NCI-H774 (cell line): Measurements from ENCODE around the gene NMRAL1.
A peak's percentile ranks its signal among the peaks of the same experiment; 100 is the strongest.

ENCODE experiments used
- DNase-seq: peaks from one replicate; lab custom pipeline; 2025; lab: John Stamatoyannopoulos, UW

The NMRAL1 gene

GRCh38 chr16:4474192-4474961 is at the start of gene NMRAL1:
NMRAL1 (minus strand) TSS chr16:4474625; CDS start chr16:4474132, 493 bp downstream.
- peak; percentile 81 for DNase-seq

- no peak for DNase-seq
Observed at GRCh38 chr16:4523686-4524085, 49.3 kb upstream of the NMRAL1 start.

GRCh38 chr16:4522051-4522581 is 47.7 kb upstream of the NMRAL1 start:
- DNase-seq = no peak

- no peak for DNase-seq
Observed at GRCh38 chr16:4520913-4521312, 46.5 kb upstream of the NMRAL1 start.

- no peak for DNase-seq
Observed at GRCh38 chr16:4519274-4520058, 45.0 kb upstream of the NMRAL1 start.

GRCh38 chr16:4517812-4518680 is 43.6 kb upstream of the NMRAL1 start:
- no peak for DNase-seq

- no peak for DNase-seq
Observed at GRCh38 chr16:4515611-4516233, 41.3 kb upstream of the NMRAL1 start.

- no peak for DNase-seq
Observed at GRCh38 chr16:4514606-4515005, 40.2 kb upstream of the NMRAL1 start.

- no peak for DNase-seq
Observed at GRCh38 chr16:4513881-4514280, 39.5 kb upstream of the NMRAL1 start.

- DNase-seq = no peak
Observed at GRCh38 chr16:4513086-4513860, 38.8 kb upstream of the NMRAL1 start.

GRCh38 chr16:4512473-4512872 is 38.0 kb upstream of the NMRAL1 start:
- no peak for DNase-seq

- no peak for DNase-seq
Observed at GRCh38 chr16:4511441-4512082, 37.1 kb upstream of the NMRAL1 start.

- no peak for DNase-seq
Observed at GRCh38 chr16:4510747-4511426, 36.5 kb upstream of the NMRAL1 start.

GRCh38 chr16:4510131-4510530 is 35.7 kb upstream of the NMRAL1 start:
- DNase-seq = no peak

GRCh38 chr16:4509420-4509819 is 35.0 kb upstream of the NMRAL1 start:
- DNase-seq = no peak

GRCh38 chr16:4508806-4509205 is 34.4 kb upstream of the NMRAL1 start:
- DNase-seq = no peak

GRCh38 chr16:4507588-4508345 is 33.3 kb upstream of the NMRAL1 start:
- no peak for DNase-seq

- peak; percentile 44 for DNase-seq
Observed at GRCh38 chr16:4506450-4506849, 32.0 kb upstream of the NMRAL1 start.
